Activated naive CD4-positive, alpha-beta T cell (primary cell): ENCODE results near the gene HSFY2.
"Not testable (repeated sequence)": the region's sequence is repeated elsewhere in the genome, so short reads cannot be mapped to it uniquely, and the experiment has no call there.

Experiments
- DNase-seq, 4 experiments: peaks; one replicate each; lab custom pipeline; 2025; lab: John Stamatoyannopoulos, UW

Gene HSFY2

GRCh38 chrY:18773635-18774034 lies at the start of gene HSFY2:
TSS of gene HSFY2 (minus strand) at chrY:18773735. CDS start at chrY:18773618, 117 bp downstream.
- not testable (repeated sequence) for DNase-seq

GRCh38 chrY:18815751-18816150 lies 42.2 kb upstream of the HSFY2 start:
- not testable (repeated sequence) for DNase-seq

- DNase-seq = not testable (repeated sequence)
These were observed 15.3 kb upstream of the HSFY2 start for GRCh38 chrY:18788757-18789406.

GRCh38 chrY:18754077-18754476 lies 19.5 kb downstream of the HSFY2 start:
- not testable (repeated sequence) for DNase-seq

GRCh38 chrY:18753133-18753815 lies 20.3 kb downstream of the HSFY2 start:
- DNase-seq = not testable (repeated sequence)

GRCh38 chrY:18723714-18724113 lies 49.8 kb downstream of the HSFY2 start:
- DNase-seq = not testable (repeated sequence)
